LNCAP (cell line): ENCODE results near the gene SNX30.

Experiments used
- TF ChIP-seq, protein P1 (sequence below): fragments of 450-650 bp; IDR thresholded peaks from 2 replicates; pipeline ENCODE4 v1.5.1; 2017; ENCODE audit warnings: mild to moderate bottlenecking

Gene SNX30

DNA sequence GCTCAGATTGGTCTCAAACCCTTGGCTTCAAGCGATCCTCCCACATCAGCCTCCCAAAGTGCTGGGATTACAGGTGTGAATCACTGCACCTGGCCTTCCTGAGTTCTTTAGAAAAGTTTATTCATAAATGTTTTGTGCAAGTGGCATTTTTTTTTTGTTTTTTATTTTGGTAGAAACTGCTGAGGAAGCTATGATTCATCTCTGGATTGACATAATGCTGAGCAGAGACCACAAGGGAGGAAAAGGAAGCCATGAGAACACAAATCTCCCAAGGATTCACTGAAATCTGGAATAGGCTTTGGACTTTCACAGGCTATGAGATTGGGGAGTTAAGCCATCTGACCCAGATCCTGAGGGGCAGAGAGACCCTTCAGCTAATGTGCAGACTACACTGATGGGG is 143.5 kb downstream of the SNX30 start:
- TF ChIP-seq, protein P1, sequence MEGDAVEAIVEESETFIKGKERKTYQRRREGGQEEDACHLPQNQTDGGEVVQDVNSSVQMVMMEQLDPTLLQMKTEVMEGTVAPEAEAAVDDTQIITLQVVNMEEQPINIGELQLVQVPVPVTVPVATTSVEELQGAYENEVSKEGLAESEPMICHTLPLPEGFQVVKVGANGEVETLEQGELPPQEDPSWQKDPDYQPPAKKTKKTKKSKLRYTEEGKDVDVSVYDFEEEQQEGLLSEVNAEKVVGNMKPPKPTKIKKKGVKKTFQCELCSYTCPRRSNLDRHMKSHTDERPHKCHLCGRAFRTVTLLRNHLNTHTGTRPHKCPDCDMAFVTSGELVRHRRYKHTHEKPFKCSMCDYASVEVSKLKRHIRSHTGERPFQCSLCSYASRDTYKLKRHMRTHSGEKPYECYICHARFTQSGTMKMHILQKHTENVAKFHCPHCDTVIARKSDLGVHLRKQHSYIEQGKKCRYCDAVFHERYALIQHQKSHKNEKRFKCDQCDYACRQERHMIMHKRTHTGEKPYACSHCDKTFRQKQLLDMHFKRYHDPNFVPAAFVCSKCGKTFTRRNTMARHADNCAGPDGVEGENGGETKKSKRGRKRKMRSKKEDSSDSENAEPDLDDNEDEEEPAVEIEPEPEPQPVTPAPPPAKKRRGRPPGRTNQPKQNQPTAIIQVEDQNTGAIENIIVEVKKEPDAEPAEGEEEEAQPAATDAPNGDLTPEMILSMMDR = no peak

DNA sequence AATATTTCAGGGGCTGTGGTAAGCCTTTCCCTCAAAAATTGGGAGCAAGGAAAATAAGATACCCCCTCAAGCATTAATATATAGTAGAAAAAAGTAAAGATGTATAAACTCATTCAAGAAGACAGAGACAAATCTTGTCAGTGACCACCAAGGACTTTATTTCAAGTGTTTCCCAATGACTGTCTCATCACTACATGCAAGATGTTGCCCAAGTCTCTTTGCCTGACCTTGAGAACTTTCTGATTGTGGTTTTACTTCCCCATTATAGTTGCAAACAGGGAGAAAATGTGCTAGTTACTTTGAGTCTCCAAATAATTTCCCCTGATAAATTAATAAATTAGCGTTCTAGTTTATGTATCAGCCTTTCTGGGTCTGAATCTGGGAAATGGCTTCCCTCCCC is 144.1 kb downstream of the SNX30 start:
- TF ChIP-seq, protein P1 = no peak

DNA sequence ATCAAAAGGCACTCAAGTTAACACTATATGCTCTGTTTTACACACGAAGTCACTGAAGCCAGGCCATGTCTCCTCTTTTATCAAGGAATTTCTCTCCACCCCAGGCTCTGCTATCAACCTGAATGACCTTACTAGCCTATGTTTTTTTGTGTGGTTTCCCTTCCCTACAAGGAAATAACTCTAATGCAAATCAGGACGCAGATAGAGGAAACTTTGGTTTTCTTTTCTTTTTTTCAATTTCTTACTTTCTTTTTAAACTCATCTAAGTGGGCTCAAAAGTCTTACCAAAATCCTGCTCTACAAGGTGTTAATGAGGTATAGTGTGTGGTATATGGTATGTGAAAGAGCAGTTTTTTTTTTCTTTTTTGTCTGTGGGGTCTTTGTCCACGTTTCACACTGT is 145.6 kb downstream of the SNX30 start:
- TF ChIP-seq, protein P1 = no peak

DNA sequence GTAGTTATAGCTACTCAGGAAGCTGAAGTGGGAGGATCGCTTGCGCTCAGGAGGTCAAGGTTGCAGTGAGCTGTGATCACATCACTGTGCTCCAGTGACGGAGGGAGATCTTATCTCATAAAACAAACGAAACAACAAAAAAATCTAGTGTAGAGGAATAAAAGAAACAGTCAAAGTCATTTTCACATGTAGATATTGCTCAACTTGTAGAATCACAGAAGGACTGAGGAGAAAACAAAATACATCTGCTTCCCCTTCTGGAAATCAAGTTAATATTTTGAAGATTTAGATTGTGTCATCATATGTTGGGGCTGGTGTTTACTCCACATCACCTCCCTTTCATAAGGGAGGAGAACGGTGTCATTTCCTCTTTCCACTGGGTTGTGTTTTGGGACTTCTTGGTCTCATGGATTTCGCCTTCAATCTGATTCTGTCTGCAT is 148.3 kb downstream of the SNX30 start:
- TF ChIP-seq, protein P1 = no peak

DNA sequence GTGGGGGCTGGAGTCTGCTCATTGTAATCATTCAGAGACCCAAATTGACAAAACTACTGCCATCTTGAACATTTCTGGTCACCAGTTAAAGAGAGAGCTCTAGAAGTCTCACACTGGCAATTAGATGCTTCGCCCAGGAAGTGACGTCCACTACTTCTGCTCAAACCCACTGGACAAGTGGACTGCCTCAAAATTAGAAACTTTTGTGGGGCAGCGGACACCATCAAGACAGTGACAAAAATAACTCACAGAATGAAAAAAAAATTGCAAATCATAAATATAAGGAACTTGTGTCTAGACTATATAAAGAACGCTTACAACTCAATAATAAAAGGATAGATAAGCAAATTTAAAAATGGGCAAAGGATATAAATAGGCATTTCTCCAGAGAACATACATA is 149.9 kb downstream of the SNX30 start:
- TF ChIP-seq, protein P1 = no peak

DNA sequence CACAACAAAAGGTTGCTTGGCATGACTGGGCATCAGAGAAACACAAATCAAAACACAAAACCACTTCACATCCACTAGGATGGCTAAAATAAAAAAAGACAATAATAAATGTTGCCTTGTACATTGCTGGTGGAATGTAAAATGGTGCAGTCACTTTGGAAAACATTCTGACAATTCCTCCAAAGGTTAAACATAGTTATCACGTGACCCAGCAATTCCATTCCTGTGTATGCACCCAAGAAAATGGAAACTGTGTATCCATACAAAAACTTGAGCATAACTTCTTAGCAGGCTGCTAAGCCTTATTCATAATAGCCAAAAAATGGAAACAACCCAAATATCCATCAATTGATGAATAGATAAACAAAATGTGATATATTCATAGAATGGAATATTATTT is 150.3 kb downstream of the SNX30 start:
- TF ChIP-seq, protein P1 = no peak

DNA sequence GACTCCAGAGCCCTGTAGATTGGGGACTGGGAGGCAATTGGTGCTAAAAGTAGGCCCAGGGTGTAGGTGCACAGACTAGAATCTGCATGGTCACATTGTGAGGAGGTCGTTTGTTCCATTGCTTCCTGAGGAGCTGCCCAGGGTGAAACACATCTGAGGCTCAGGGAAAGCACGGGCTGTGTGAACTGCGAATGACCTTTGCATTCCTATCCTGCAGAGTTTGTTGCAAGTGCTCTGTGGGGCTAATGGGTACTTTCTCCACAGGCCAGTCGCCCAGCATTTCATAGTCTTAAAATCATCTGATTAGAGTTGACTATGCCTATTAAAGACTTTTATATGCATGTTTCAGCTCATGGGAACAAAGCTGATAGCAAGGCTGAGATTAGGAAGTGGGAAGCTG is 154.5 kb downstream of the SNX30 start:
- TF ChIP-seq, protein P1 = no peak

DNA sequence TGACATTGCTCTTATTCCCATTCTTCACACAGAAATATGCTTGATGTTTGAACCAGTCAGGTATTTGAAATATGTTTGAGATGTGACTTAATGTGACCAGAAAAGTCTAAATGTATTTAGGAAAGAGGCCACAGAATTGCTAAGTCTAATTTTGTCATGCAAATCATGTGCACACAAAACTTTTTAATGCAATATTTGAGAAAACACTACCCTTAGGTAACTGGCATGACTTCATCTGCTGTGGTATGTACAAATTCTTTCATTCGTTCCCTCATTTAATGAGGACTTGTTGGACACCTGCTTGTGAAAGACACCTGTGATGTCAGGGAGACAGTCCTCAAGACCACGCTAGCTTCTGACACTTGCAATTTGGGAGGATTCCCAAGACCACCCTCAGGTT is 161.2 kb downstream of the SNX30 start:
- TF ChIP-seq, protein P1 = no peak
